Liver (tissue), 9 donors: ENCODE measurements around the gene LINC01488. TPM values are rescaled to one million over a fixed set of nuclear protein-coding genes. Genes with fewer than 3 reads are reported as not detected.

Experiments used
- DNase-seq: peaks from one replicate; pipeline ENCODE4 v3.0.0-alpha.2; 2017; ENCODE audit warnings: low spot score
- H3K27ac ChIP-seq, 2 donors: one replicate each; pipeline ENCODE4 v1.7.0; 2013; ENCODE audit warnings: inconsistent platforms in 2 of 2, low read length in 2 of 2, control low read depth in 1 of 2, low read depth in 1 of 2, mild to moderate bottlenecking in 1 of 2
- H3K27me3 ChIP-seq, 4 donors: one replicate each; pipeline versions ENCODE4 v1.6.1 to v1.7.0; 2013; ENCODE audit warnings: low read length in 3 of 4, inconsistent platforms in 1 of 4, mild to moderate bottlenecking in 1 of 4, moderate library complexity in 1 of 4; ENCODE audit not compliant: control insufficient read depth in 4 of 4, insufficient read depth in 4 of 4
- H3K36me3 ChIP-seq, 4 donors: one replicate each; pipeline versions ENCODE4 v1.6.1 to v1.7.0; 2013; ENCODE audit warnings: low read length in 3 of 4, mild to moderate bottlenecking in 3 of 4, low read depth in 1 of 4, moderate library complexity in 1 of 4; ENCODE audit not compliant: control insufficient read depth in 4 of 4, insufficient read depth in 3 of 4
- H3K4me1 ChIP-seq, 4 donors: one replicate each; pipeline versions ENCODE4 v1.6.1 to v1.7.0; 2013; ENCODE audit warnings: low read length in 3 of 4, mild to moderate bottlenecking in 3 of 4, moderate library complexity in 1 of 4; ENCODE audit not compliant: control insufficient read depth in 4 of 4, insufficient read depth in 4 of 4
- H3K4me3 ChIP-seq, 3 donors: one replicate each; pipeline versions ENCODE4 v1.6.1 to v1.7.0; 2013; ENCODE audit warnings: low read length in 3 of 3, control low read depth in 1 of 3, low read depth in 1 of 3, mild to moderate bottlenecking in 1 of 3
- H3K9ac ChIP-seq, 2 donors: one replicate each; pipeline ENCODE4 v1.7.0; 2013; ENCODE audit warnings: low read length in 2 of 2, mild to moderate bottlenecking in 2 of 2, moderate library complexity in 2 of 2, control low read depth in 1 of 2, low read depth in 1 of 2
- H3K9me3 ChIP-seq, 4 donors: one replicate each; pipeline versions ENCODE4 v1.6.1 to v1.7.0; 2013; ENCODE audit warnings: low read length in 3 of 4; ENCODE audit not compliant: control insufficient read depth in 4 of 4
- CTCF ChIP-seq: fragments of 150-350 bp; IDR thresholded peaks from 2 replicates; pipeline ENCODE4 v1.5.1; 2017; ENCODE audit warnings: improper control_type of control experiment, low read depth, low read length; ENCODE audit not compliant: missing input control
- EGR1 ChIP-seq, 2 donors: IDR thresholded peaks; 2 replicates each; pipeline ENCODE4 v1.6.1; 2016 to 2018; ENCODE audit warnings: antibody characterized with exemption in 2 of 2, low read depth in 2 of 2
- FOXA1 ChIP-seq: IDR thresholded peaks from 2 replicates; pipeline ENCODE4 v1.6.1; 2016; ENCODE audit warnings: antibody characterized with exemption
- FOXA2 ChIP-seq: IDR thresholded peaks from 2 replicates; pipeline ENCODE4 v1.6.1; 2016; ENCODE audit warnings: antibody characterized with exemption
- GABPA ChIP-seq, 2 donors: IDR thresholded peaks in 1 of 2; conservative IDR thresholded peaks in 1 of 2; 2 replicates each; pipeline ENCODE4 v1.6.1; 2016; ENCODE audit warnings: antibody characterized with exemption in 2 of 2, mild to moderate bottlenecking in 1 of 2, moderate library complexity in 1 of 2
- HNF4A ChIP-seq, 2 donors: conservative IDR thresholded peaks; 2 replicates each; pipeline ENCODE4 v1.6.1; 2016; ENCODE audit warnings: antibody characterized with exemption in 2 of 2, mild to moderate bottlenecking in 2 of 2
- HNF4G ChIP-seq: IDR thresholded peaks from 2 replicates; pipeline ENCODE4 v1.6.1; 2016; ENCODE audit warnings: antibody characterized with exemption
- JUND ChIP-seq, 2 donors: IDR thresholded peaks; 2 replicates each; pipeline ENCODE4 v1.6.1; 2016; ENCODE audit warnings: antibody characterized with exemption in 2 of 2
- MAX ChIP-seq: IDR thresholded peaks from 2 replicates; pipeline ENCODE4 v1.6.1; 2016; ENCODE audit warnings: antibody characterized with exemption
- NR2F2 ChIP-seq: IDR thresholded peaks from 2 replicates; pipeline ENCODE4 v1.6.1; 2016; ENCODE audit warnings: antibody characterized with exemption
- RAD21 ChIP-seq, 2 donors: IDR thresholded peaks; 2 replicates each; pipeline ENCODE4 v1.6.1; 2016; ENCODE audit warnings: antibody characterized with exemption in 2 of 2, mild to moderate bottlenecking in 2 of 2
- RXRA ChIP-seq, 2 donors: IDR thresholded peaks; 2 replicates each; pipeline ENCODE4 v1.6.1; 2017 to 2018; ENCODE audit warnings: antibody characterized with exemption in 2 of 2, mild to moderate bottlenecking in 1 of 2
- SP1 ChIP-seq: IDR thresholded peaks from 2 replicates; pipeline ENCODE4 v1.6.1; 2018; ENCODE audit warnings: antibody characterized with exemption, mild to moderate bottlenecking
- TAF1 ChIP-seq: conservative IDR thresholded peaks from 2 replicates; pipeline ENCODE4 v1.6.1; 2016; ENCODE audit warnings: antibody characterized with exemption, mild to moderate bottlenecking
- YY1 ChIP-seq: IDR thresholded peaks from 2 replicates; pipeline ENCODE4 v1.6.1; 2016; ENCODE audit warnings: antibody characterized with exemption, mild to moderate bottlenecking
- WGBS: extraction: QIAGEN DNeasy Blood & Tissue Kit; methylation state at CpG from one replicate; pipeline ENCODE4 v1.1.7; 2013; 5-methylcytosine and 5-hydroxymethylcytosine counted together
- polyA plus RNA-seq, 2 donors: library from polyadenylated mRNA; stranded (reverse) in 1 of 2; unstranded in 1 of 2; fragments of 200-250 nt in 1 of 2; fragments of >200 nt in 1 of 2; fragmentation: Nextera tagmentation in 1 of 2; extraction: Ambion mirVana in 1 of 2; gene quantifications; one replicate each; pipeline versions ENCODE4 v1.2.1 to v1.2.3, GENCODE V29; 2013 to 2015
- total RNA-seq, 2 donors: library from RNA; depleted of rRNA; stranded (reverse); fragments of >200 nt; gene quantifications; one replicate each; pipeline ENCODE4 v1.2.3, GENCODE V29; 2014
- TF ChIP-seq, protein P1 (sequence below): IDR thresholded peaks from 2 replicates; pipeline ENCODE4 v1.6.1; 2016; ENCODE audit warnings: antibody characterized with exemption
- TF ChIP-seq, protein P2 (sequence below): IDR thresholded peaks from 2 replicates; pipeline ENCODE4 v1.6.1; 2016; ENCODE audit warnings: antibody characterized with exemption, mild to moderate bottlenecking
- TF ChIP-seq, protein P3 (sequence below): IDR thresholded peaks from 2 replicates; pipeline ENCODE4 v1.6.1; 2016; ENCODE audit warnings: antibody characterized with exemption
- donor health status: healthy.
- donor health status: healthy.
- donor health status: healthy.
- donor health status: healthy.
- donor health status: healthy.

Gene LINC01488
- total and polyA plus RNA-seq, 4 donors, result 0.05 to 2.3 (median 0.60) TPM

GRCh38 chr11:69537855-69538640, 56.6 kb downstream of the LINC01488 start:
- DNase-seq, result no peak
- TF ChIP-seq YY1, result no peak
- TF ChIP-seq MAX, result no peak
- TF ChIP-seq EGR1 (IDR thresholded peaks at IDR 0.05; ENCODE audit: low read depth in 2 of 2), result no peak
- no peak for TF ChIP-seq HNF4G
- no peak for TF ChIP-seq FOXA1
- TF ChIP-seq, protein P1, sequence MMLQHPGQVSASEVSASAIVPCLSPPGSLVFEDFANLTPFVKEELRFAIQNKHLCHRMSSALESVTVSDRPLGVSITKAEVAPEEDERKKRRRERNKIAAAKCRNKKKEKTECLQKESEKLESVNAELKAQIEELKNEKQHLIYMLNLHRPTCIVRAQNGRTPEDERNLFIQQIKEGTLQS, result no peak
- 93% methylated on average over 12 of the region's 12 CpGs for WGBS
- H3K36me3 ChIP-seq, result no peaks in the 10 kb centered on the region
- H3K4me1 ChIP-seq, result peaks cover 0 to 14% (median 1%) of the 10 kb centered on the region in 4 donors
- H3K9ac ChIP-seq, result no peak overlapping the region
- no peak overlapping the region for H3K27ac ChIP-seq
- H3K9me3 ChIP-seq, result no peaks in the 10 kb centered on the region
- H3K27me3 ChIP-seq, result no peaks in the 10 kb centered on the region
- no peak overlapping the region for H3K4me3 ChIP-seq

- no peak overlapping the region for H3K9ac ChIP-seq
- H3K27ac ChIP-seq, result no peak overlapping the region
- H3K4me3 ChIP-seq, result no peak overlapping the region
- H3K4me1 ChIP-seq, result peaks cover 0 to 14% (median 1%) of the 10 kb centered on the region in 4 donors
- WGBS, result 96% methylated on average over 8 of the region's 8 CpGs
- H3K9me3 ChIP-seq, result no peaks in the 10 kb centered on the region
- no peak for TF ChIP-seq YY1
- TF ChIP-seq CTCF, result no peak
- TF ChIP-seq MAX, result no peak
- no peak for TF ChIP-seq HNF4A (conservative IDR thresholded peaks at IDR 0.05)
- no peak for TF ChIP-seq GABPA (IDR thresholded peaks at IDR 0.05 in 1 of 2, conservative IDR thresholded peaks at IDR 0.05 in 1 of 2)
- TF ChIP-seq SP1, result no peak
- TF ChIP-seq, protein P2, sequence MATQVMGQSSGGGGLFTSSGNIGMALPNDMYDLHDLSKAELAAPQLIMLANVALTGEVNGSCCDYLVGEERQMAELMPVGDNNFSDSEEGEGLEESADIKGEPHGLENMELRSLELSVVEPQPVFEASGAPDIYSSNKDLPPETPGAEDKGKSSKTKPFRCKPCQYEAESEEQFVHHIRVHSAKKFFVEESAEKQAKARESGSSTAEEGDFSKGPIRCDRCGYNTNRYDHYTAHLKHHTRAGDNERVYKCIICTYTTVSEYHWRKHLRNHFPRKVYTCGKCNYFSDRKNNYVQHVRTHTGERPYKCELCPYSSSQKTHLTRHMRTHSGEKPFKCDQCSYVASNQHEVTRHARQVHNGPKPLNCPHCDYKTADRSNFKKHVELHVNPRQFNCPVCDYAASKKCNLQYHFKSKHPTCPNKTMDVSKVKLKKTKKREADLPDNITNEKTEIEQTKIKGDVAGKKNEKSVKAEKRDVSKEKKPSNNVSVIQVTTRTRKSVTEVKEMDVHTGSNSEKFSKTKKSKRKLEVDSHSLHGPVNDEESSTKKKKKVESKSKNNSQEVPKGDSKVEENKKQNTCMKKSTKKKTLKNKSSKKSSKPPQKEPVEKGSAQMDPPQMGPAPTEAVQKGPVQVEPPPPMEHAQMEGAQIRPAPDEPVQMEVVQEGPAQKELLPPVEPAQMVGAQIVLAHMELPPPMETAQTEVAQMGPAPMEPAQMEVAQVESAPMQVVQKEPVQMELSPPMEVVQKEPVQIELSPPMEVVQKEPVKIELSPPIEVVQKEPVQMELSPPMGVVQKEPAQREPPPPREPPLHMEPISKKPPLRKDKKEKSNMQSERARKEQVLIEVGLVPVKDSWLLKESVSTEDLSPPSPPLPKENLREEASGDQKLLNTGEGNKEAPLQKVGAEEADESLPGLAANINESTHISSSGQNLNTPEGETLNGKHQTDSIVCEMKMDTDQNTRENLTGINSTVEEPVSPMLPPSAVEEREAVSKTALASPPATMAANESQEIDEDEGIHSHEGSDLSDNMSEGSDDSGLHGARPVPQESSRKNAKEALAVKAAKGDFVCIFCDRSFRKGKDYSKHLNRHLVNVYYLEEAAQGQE, result no peak
- TF ChIP-seq, protein P3, sequence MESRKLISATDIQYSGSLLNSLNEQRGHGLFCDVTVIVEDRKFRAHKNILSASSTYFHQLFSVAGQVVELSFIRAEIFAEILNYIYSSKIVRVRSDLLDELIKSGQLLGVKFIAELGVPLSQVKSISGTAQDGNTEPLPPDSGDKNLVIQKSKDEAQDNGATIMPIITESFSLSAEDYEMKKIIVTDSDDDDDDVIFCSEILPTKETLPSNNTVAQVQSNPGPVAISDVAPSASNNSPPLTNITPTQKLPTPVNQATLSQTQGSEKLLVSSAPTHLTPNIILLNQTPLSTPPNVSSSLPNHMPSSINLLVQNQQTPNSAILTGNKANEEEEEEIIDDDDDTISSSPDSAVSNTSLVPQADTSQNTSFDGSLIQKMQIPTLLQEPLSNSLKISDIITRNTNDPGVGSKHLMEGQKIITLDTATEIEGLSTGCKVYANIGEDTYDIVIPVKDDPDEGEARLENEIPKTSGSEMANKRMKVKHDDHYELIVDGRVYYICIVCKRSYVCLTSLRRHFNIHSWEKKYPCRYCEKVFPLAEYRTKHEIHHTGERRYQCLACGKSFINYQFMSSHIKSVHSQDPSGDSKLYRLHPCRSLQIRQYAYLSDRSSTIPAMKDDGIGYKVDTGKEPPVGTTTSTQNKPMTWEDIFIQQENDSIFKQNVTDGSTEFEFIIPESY, result no peak
- no peak for TF ChIP-seq FOXA2
- TF ChIP-seq FOXA1, result no peak
- TF ChIP-seq NR2F2, result no peak
- TF ChIP-seq TAF1, result no peak
- TF ChIP-seq RAD21 (IDR thresholded peaks at IDR 0.05), result no peak
- TF ChIP-seq RXRA (IDR thresholded peaks at IDR 0.05), result no peak
- TF ChIP-seq EGR1 (IDR thresholded peaks at IDR 0.05; ENCODE audit: low read depth in 2 of 2), result no peak
- TF ChIP-seq, protein P1, result no peak
- no peak for TF ChIP-seq HNF4G
- TF ChIP-seq JUND (IDR thresholded peaks at IDR 0.05), result no peak
- no peaks in the 10 kb centered on the region for H3K36me3 ChIP-seq
- no peak for DNase-seq
- no peaks in the 10 kb centered on the region for H3K27me3 ChIP-seq
Measured at GRCh38 chr11:69538854-69539253, 57.4 kb downstream of the LINC01488 start.
